A673 (cell line): ENCODE results near the gene PPHLN1. TPM values are rescaled to one million over a fixed set of nuclear protein-coding genes. Genes with fewer than 3 reads are reported as not detected.
"Not testable (repeated sequence)": the region's sequence is repeated elsewhere in the genome, so short reads cannot be mapped to it uniquely, and the experiment has no call there.

ENCODE experiments used
- BruUV-seq: library from RNA; stranded (reverse); fragments of 400-500 nt; replicated peaks from 2 replicates; lab custom pipeline; 2021; lab: Mats Ljungman, UMichigan
- CTCF ChIA-PET: fragments of 300-600 bp; sonication (Branson Sonifier 250); formaldehyde crosslinking; loops from one replicate; lab custom pipeline; 2022; ENCODE audit warnings: antibody characterized with exemption; lab: Charles Lee
- POLR2A ChIA-PET: fragments of 300-600 bp; sonication (Branson Sonifier 250); formaldehyde crosslinking; loops from one replicate; lab custom pipeline; 2022; ENCODE audit warnings: antibody characterized with exemption; ENCODE audit not compliant: low non-redundant PET; lab: Charles Lee
- DNase-seq: peaks from one replicate; pipeline ENCODE4 v3.0.0-alpha.2; 2015; ENCODE audit warnings: low spot score
- H3K27ac ChIP-seq: fragments of 200-600 bp; sonication (generic); 2 replicates; pipeline ENCODE4 v1.5.1; 2016; ENCODE audit warnings: mixed run types, low read depth, mild to moderate bottlenecking, mixed read lengths, antibody characterized with exemption, low read length; ENCODE audit not compliant: poor library complexity, severe bottlenecking
- H3K27me3 ChIP-seq: fragments of 200-600 bp; sonication (generic); replicated peaks from 2 replicates; pipeline ENCODE4 v1.6.1; 2017; ENCODE audit warnings: mixed run types, low read depth, mild to moderate bottlenecking, mixed read lengths, antibody characterized with exemption, low read length; ENCODE audit not compliant: insufficient read depth, poor library complexity
- H3K36me3 ChIP-seq: fragments of 200-600 bp; sonication (generic); 2 replicates; pipeline ENCODE4 v1.6.1; 2016; ENCODE audit warnings: mixed run types, mild to moderate bottlenecking, mixed read lengths, antibody characterized with exemption, low read length; ENCODE audit not compliant: insufficient read depth, poor library complexity, severe bottlenecking
- H3K4me1 ChIP-seq: fragments of 200-600 bp; sonication (generic); 2 replicates; pipeline ENCODE4 v1.6.1; 2017; ENCODE audit warnings: mixed run types, mild to moderate bottlenecking, mixed read lengths, antibody characterized with exemption, low read length; ENCODE audit not compliant: insufficient read depth, poor library complexity, severe bottlenecking
- H3K4me3 ChIP-seq: fragments of 200-600 bp; sonication (generic); 2 replicates; pipeline ENCODE4 v1.5.1; 2016; ENCODE audit warnings: low read depth, mixed run types, mild to moderate bottlenecking, mixed read lengths, low read length; ENCODE audit not compliant: poor library complexity, severe bottlenecking
- H3K9me3 ChIP-seq: fragments of 200-600 bp; sonication (generic); 2 replicates; pipeline ENCODE4 v1.6.1; 2016; ENCODE audit warnings: mixed run types, low read depth, mild to moderate bottlenecking, mixed read lengths, antibody characterized with exemption, low read length; ENCODE audit not compliant: poor library complexity, severe bottlenecking
- CTCF ChIP-seq: fragments of 300-800, 200-600 bp; sonication (generic); conservative IDR thresholded peaks from 2 replicates; pipeline ENCODE4 v1.5.1; 2017; ENCODE audit warnings: low read depth, mild to moderate bottlenecking, antibody characterized with exemption, low read length, moderate library complexity, mixed read lengths
- EZH2 ChIP-seq: fragments of 200-600 bp; sonication (generic); IDR thresholded peaks from 2 replicates; pipeline ENCODE4 v1.6.1; 2017; ENCODE audit warnings: borderline replicate concordance, low read depth, mild to moderate bottlenecking, mixed read lengths, antibody characterized with exemption, low read length; ENCODE audit not compliant: poor library complexity, severe bottlenecking
- intact Hi-C: fragments of 100-400 bp; cut with micrococcal nuclease; formaldehyde crosslinking; loops from one replicate; pipeline ENCODE4 v1.10.0; 2022; ENCODE audit not compliant: unreplicated experiment
- total RNA-seq: library from RNA; stranded (reverse); gene quantifications from 2 replicates; pipeline ENCODE4 v1.2.3, GENCODE V29; 2021

Gene PPHLN1
- total RNA-seq, 1 experiment from 2014 or later: 90.1 TPM

GRCh38 chr12:42325326-42325652, 678 bp upstream of the PPHLN1 start:
- Histone ChIP-seq H3K4me1 (peaks cover 14% of the 10 kb centered on the region), H3K4me3 (peak overlapping the region; percentile 79), H3K27me3 (no peaks in the 10 kb centered on the region), H3K9me3 (no peaks in the 10 kb centered on the region), H3K27ac (peak overlapping the region; percentile 86), H3K36me3 (peaks cover 8% of the 10 kb centered on the region)
- BruUV-seq: no TSS peak
- no peak for TF ChIP-seq CTCF
- no peak for TF ChIP-seq EZH2
- ChIA-PET POLR2A (no interaction called here), CTCF (no interaction called here)
- intact Hi-C loops: loop anchor here (5.0 kb wide), 1 partner anchor 183 kb away; the partner anchor contains the start of gene GXYLT1
- no peak for DNase-seq

GRCh38 chr12:42326541-42327226, 717 bp downstream of the PPHLN1 start:
- no TSS peak for BruUV-seq
- Histone ChIP-seq H3K27ac (peak overlapping the region; percentile 86), H3K4me1 (peaks cover 14% of the 10 kb centered on the region), H3K9me3 (no peaks in the 10 kb centered on the region), H3K36me3 (peaks cover under 1% of the 10 kb centered on the region), H3K4me3 (peak overlapping the region; percentile 79), H3K27me3 (no peaks in the 10 kb centered on the region)
- ChIA-PET POLR2A (no interaction called here), CTCF (no interaction called here)
- peak; percentile 14 for DNase-seq
- intact Hi-C loops: loop anchor here (2.0 to 5.0 kb wide), 2 partner anchors 184 to 198 kb away; partner anchors contain the start of gene GXYLT1
- TF ChIP-seq CTCF (no peak), EZH2 (no peak)

- peaks cover 14% of the 10 kb centered on the region for H3K4me1 ChIP-seq
- H3K27me3 ChIP-seq: no peaks in the 10 kb centered on the region
- no TSS peak for BruUV-seq
- intact Hi-C loops: loop anchor here (2.0 to 5.0 kb wide), 2 partner anchors 185 to 198 kb away; partner anchors contain the start of gene GXYLT1
- DNase-seq: no peak
- ChIA-PET POLR2A (no interaction called here), CTCF (no interaction called here)
- H3K27ac ChIP-seq: peak overlapping the region; percentile 86
- TF ChIP-seq EZH2: no peak
- no peak for TF ChIP-seq CTCF
- H3K9me3 ChIP-seq: no peaks in the 10 kb centered on the region
- H3K36me3 ChIP-seq: no peaks in the 10 kb centered on the region
- peak overlapping the region; percentile 79 for H3K4me3 ChIP-seq
These were observed 1.2 kb downstream of the PPHLN1 start for GRCh38 chr12:42327227-42327590.

GRCh38 chr12:42330097-42330496, 4.1 kb downstream of the PPHLN1 start:
- H3K27ac ChIP-seq, H3K27me3 ChIP-seq, H3K36me3 ChIP-seq, CTCF ChIA-PET, H3K9me3 ChIP-seq, H3K4me3 ChIP-seq, BruUV-seq, DNase-seq, POLR2A ChIA-PET: not testable (repeated sequence)
- intact Hi-C loops: loop anchor here (10.0 kb wide), 1 partner anchor 1055 kb away; no protein-coding TSS in a partner anchor
- H3K4me1 ChIP-seq: peaks cover 14% of the 10 kb centered on the region
